GM12878 (cell line): Measurements from ENCODE around the gene AFAP1. TPM values are rescaled to one million over a fixed set of nuclear protein-coding genes. Genes with fewer than 3 reads are reported as not detected.

Experiments used
- ATAC-seq: fragments of 200-7000 bp; cut with Tn5 transposase; 3 replicates; pipeline ENCODE4 v1.9.1; 2020; ENCODE audit warnings: mild to moderate bottlenecking, moderate library complexity
- BruUV-seq: library from RNA; stranded (reverse); fragments of 400-500 nt; replicated peaks from 2 replicates; lab custom pipeline; 2021; lab: Mats Ljungman, UMichigan
- CTCF ChIA-PET: fragments of 300-600 bp; sonication (Branson Sonifier 250); formaldehyde crosslinking; extraction: SDS; loops from one replicate; lab custom pipeline; 2021; ENCODE audit warnings: inconsistent platforms; lab: Yijun Ruan, JAX
- POLR2A ChIA-PET: fragments of 350-600 bp; formaldehyde crosslinking; extraction: SDS; loops from one replicate; lab custom pipeline; 2021; ENCODE audit warnings: inconsistent platforms; lab: Charles Lee
- RAD21 ChIA-PET: fragments of 300-600 bp; sonication (Branson Sonifier 250); formaldehyde crosslinking; loops from one replicate; lab custom pipeline; 2023; ENCODE audit warnings: antibody characterized with exemption; ENCODE audit not compliant: unreplicated experiment; lab: Charles Lee
- SMC1A ChIA-PET: fragments of 300-600 bp; sonication (Branson Sonifier 250); formaldehyde crosslinking; loops from one replicate; lab custom pipeline; 2023; ENCODE audit not compliant: unreplicated experiment, uncharacterized antibody; lab: Charles Lee
- DNase-seq: peaks from one replicate; pipeline ENCODE4 v3.0.0-alpha.2; 2011; ENCODE audit warnings: low read depth, low spot score
- FAIRE-seq: peaks from 3 replicates; lab custom pipeline; 2011; peaks lifted over from hg19 to GRCh38; lab: Jason Lieb, UNC
- H2AFZ ChIP-seq: 2 replicates; pipeline ENCODE4 v1.6.0; 2011; ENCODE audit warnings: low read depth, low read length, control low read depth; ENCODE audit not compliant: control insufficient read depth
- H3K27ac ChIP-seq: 2 replicates; pipeline ENCODE4 v1.5.1; 2011; ENCODE audit warnings: control low read depth; ENCODE audit not compliant: control insufficient read depth, insufficient read depth
- H3K27me3 ChIP-seq, 2 experiments: replicated peaks in 1 of 2; 2 replicates each; pipeline versions ENCODE4 v1.6.0 to v1.6.1; 2011; ENCODE audit warnings: low read length in 1 of 2; ENCODE audit not compliant: control insufficient read depth in 2 of 2, insufficient read depth in 2 of 2
- H3K36me3 ChIP-seq, 2 experiments: 2 replicates each; pipeline ENCODE4 v1.5.1; 2011; ENCODE audit warnings: low read length in 1 of 2; ENCODE audit not compliant: control insufficient read depth in 2 of 2, insufficient read depth in 2 of 2
- H3K4me1 ChIP-seq: 2 replicates; pipeline ENCODE4 v1.6.1; 2011; ENCODE audit warnings: mild to moderate bottlenecking, low read length, moderate library complexity, mixed read lengths; ENCODE audit not compliant: control insufficient read depth, insufficient read depth
- H3K4me2 ChIP-seq: 2 replicates; pipeline ENCODE4 v1.6.0; 2011; ENCODE audit warnings: control low read depth; ENCODE audit not compliant: control insufficient read depth, insufficient read depth
- H3K4me3 ChIP-seq: fragments of 200-600 bp; sonication (generic); 2 replicates; pipeline ENCODE4 v1.5.1; 2016
- H3K79me2 ChIP-seq: 2 replicates; pipeline ENCODE4 v1.6.0; 2011; ENCODE audit warnings: low read length; ENCODE audit not compliant: control insufficient read depth, insufficient read depth
- H3K9ac ChIP-seq: 2 replicates; pipeline ENCODE4 v1.8.0; 2011; ENCODE audit warnings: low read length, control low read depth, mixed read lengths; ENCODE audit not compliant: control insufficient read depth, insufficient read depth
- H3K9me3 ChIP-seq: replicated peaks from 3 replicates; pipeline ENCODE4 v1.5.1; 2011; ENCODE audit warnings: mild to moderate bottlenecking, low read length; ENCODE audit not compliant: control insufficient read depth, insufficient read depth
- H4K20me1 ChIP-seq: 2 replicates; pipeline ENCODE4 v1.6.0; 2011; ENCODE audit not compliant: control insufficient read depth, insufficient read depth
- CBX5 ChIP-seq: sonication (generic); IDR thresholded peaks from 2 replicates; pipeline ENCODE4 v1.6.1; 2016; ENCODE audit warnings: low read depth, moderate library complexity, mild to moderate bottlenecking, inconsistent platforms
- CEBPB ChIP-seq, 2 experiments: fragments of 150-350 bp in 1 of 2; IDR thresholded peaks; 2 replicates each; pipeline ENCODE4 v1.6.1; 2012 to 2014; ENCODE audit warnings: low read depth in 2 of 2, low read length in 2 of 2, borderline replicate concordance in 1 of 2, inconsistent platforms in 1 of 2
- EP300 ChIP-seq, 2 experiments: fragments of 150-350 bp in 1 of 2; IDR thresholded peaks; 2 replicates each; pipeline ENCODE4 v1.6.1; 2011 to 2012; ENCODE audit warnings: low read depth in 2 of 2, low read length in 2 of 2, borderline replicate concordance in 1 of 2, improper control_type of control experiment in 1 of 2, inconsistent platforms in 1 of 2; ENCODE audit not compliant: control insufficient read depth in 1 of 2
- MYB ChIP-seq: fragments of 150-350 bp; IDR thresholded peaks from 2 replicates; pipeline ENCODE4 v1.6.1; 2014; ENCODE audit warnings: mild to moderate bottlenecking, low read depth, low read length, borderline replicate concordance
- PML ChIP-seq: IDR thresholded peaks from 2 replicates; pipeline ENCODE4 v1.6.1; 2012; ENCODE audit warnings: low read length, inconsistent platforms
- POLR2AphosphoS5 ChIP-seq: IDR thresholded peaks from 2 replicates; pipeline ENCODE4 v1.6.1; 2011; ENCODE audit warnings: mild to moderate bottlenecking, low read length, inconsistent platforms
- RB1 ChIP-seq: fragments of 450-650 bp; formaldehyde crosslinking; IDR thresholded peaks from 2 replicates; pipeline ENCODE4 v1.6.1; 2017; ENCODE audit warnings: mild to moderate bottlenecking, borderline replicate concordance
- STAT1 ChIP-seq: fragments of 450-650 bp; conservative IDR thresholded peaks from 2 replicates; pipeline ENCODE4 v1.6.1; 2014; ENCODE audit warnings: antibody characterized with exemption, mild to moderate bottlenecking
- STAT3 ChIP-seq: IDR thresholded peaks from 2 replicates; pipeline ENCODE4 v1.6.1; 2011; ENCODE audit warnings: low read depth, low read length, improper control_type of control experiment
- ZNF384 ChIP-seq: IDR thresholded peaks from 2 replicates; pipeline ENCODE4 v1.6.1; 2012; ENCODE audit warnings: low read depth, mild to moderate bottlenecking, low read length, improper control_type of control experiment, borderline replicate concordance
- WGBS: methylation state at CpG from one replicate; pipeline ENCODE4 v1.1.6; 2016; ENCODE audit warnings: low lambda C conversion rate; ENCODE audit not compliant: insufficient replicate concordance, insufficient coverage; ENCODE audit errors: missing lambda C conversion rate; 5-methylcytosine and 5-hydroxymethylcytosine counted together
- in situ Hi-C: fragments of 300-500 bp; cut with MboI; formaldehyde crosslinking; loops from 9 replicates; pipeline ENCODE4 v1.14.3; 2018; ENCODE audit warnings: mixed read lengths
- intact Hi-C: fragments of 100-400 bp; cut with micrococcal nuclease; formaldehyde crosslinking; loops from one replicate; pipeline ENCODE4 v1.14.2; 2022; ENCODE audit not compliant: unreplicated experiment
- polyA plus RNA-seq, 11 experiments: library from polyadenylated mRNA; depleted of rRNA in 4 of 11; unstranded in 6 of 11; stranded (reverse) in 5 of 11; fragments of >200 nt; fragmentation: Nextera tagmentation in 4 of 11; fragmentation: Illumina TruSeq in 1 of 11; extraction: Ambion mirVana in 4 of 11; extraction: Trizol in 1 of 11; gene quantifications; 1 replicate in 1 of 11; 2 replicates in 10 of 11; pipeline versions ENCODE4 v1.2.1 to v1.2.3, GENCODE V29; 2011 to 2016; ENCODE audit warnings: inconsistent platforms in 2 of 11, missing spikeins in 2 of 11, low read depth in 1 of 11
- total RNA-seq, 4 experiments: library from RNA; depleted of rRNA in 3 of 4; stranded (reverse); fragments of >200 nt in 3 of 4; fragmentation: Illumina TruSeq in 1 of 4; extraction: Trizol in 1 of 4; gene quantifications; 2 replicates each; pipeline versions ENCODE4 v1.2.1 to v1.2.3, GENCODE V29; 2013 to 2021
- TF ChIP-seq, protein P1 (sequence below): IDR thresholded peaks from 2 replicates; pipeline ENCODE4 v1.6.1; 2012; ENCODE audit warnings: low read length, inconsistent platforms

Gene AFAP1
- total and polyA plus RNA-seq, 10 of the 15 experiments (the other 5 are each of a cell fraction or from before 2014, with no cell fraction given) = 0.02 to 0.23 (median 0.09) TPM; not detected in 1

DNA sequence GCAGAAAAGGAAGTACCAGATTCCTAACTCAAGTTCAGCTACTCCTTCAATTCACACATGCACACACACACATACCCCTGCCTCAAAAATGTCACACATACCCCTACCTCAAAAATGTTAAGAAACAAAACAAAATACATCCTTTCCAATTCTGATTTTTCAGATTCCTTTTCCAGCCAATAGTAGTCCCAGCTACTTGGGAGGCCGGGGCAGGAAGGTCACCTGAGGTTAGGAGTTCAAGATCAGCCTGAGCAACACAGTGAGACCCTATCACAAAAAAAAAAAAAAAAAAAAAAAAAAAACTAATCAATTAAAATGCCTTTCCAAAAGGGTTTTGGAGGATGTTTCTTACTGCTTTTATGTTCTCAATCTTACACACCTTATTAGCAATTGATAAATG is 138.0 kb downstream of the AFAP1 start:
- Histone ChIP-seq H3K27ac (no peak overlapping the region), H3K4me3 (no peak overlapping the region), H3K79me2 (no peaks in the 10 kb centered on the region), H2AFZ (no peak overlapping the region), H4K20me1 (no peaks in the 10 kb centered on the region), H3K9ac (no peak overlapping the region), H3K4me1 (no peaks in the 10 kb centered on the region), H3K9me3 (no peaks in the 10 kb centered on the region; the same call in 2 of the 3 replicates), H3K36me3 (no peaks in the 10 kb centered on the region), H3K4me2 (no peak overlapping the region), H3K27me3 (0 out of 4 replicates have a peak, but pooled peaks cover 0 to 3% of the 10 kb centered on the region in 2 experiments)
- no TSS peak for BruUV-seq
- ChIA-PET RAD21 (interaction anchor here (0.6 to 2.1 kb wide), 8 partner anchors 23 to 392 kb away, joined by 3 to 14 read pairs (median 4); no protein-coding TSS in a partner anchor), CTCF (interaction anchor here (0.6 to 7.7 kb wide), 23 partner anchors 8 to 607 kb away, joined by 3 to 104 read pairs (median 4); no protein-coding TSS in a partner anchor), POLR2A (no interaction called here), SMC1A (interaction anchor here (0.9 to 5.2 kb wide), 6 partner anchors 31 to 409 kb away, joined by 3 to 26 read pairs (median 4); no protein-coding TSS in a partner anchor)
- in situ Hi-C loops = loop anchor here (5.0 kb wide), 2 partner anchors 34 to 186 kb away; no protein-coding TSS in a partner anchor
- TF ChIP-seq MYB (no peak), RB1 (no peak)
- WGBS = 0% methylated on average over 1 of the region's 1 CpG
- intact Hi-C loops = loop anchor here (1.0 to 5.0 kb wide), 5 partner anchors 30 to 609 kb away; partner anchors contain the start of gene SORCS2
- ATAC-seq (no peak), DNase-seq (no peak), FAIRE-seq (no peak)

DNA sequence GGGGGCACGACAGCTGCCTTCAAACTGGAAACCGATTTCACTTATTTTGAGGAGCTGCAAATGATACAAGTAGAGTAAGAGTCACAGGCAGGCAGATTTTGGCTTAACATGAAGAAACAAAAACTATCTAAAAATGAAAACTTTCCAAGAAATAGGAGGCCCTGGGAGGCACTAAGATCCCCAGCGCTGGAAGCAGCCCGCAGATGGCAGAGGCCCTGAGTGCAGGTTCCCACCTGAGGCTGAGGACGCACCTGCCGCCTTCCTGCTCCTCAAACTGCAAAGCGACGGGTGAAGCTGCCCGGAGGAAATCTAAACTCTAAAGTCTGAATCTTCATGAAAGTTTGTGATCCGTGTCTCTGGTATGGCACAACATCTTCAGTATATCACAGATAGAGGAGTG is 138.7 kb downstream of the AFAP1 start:
- ChIA-PET CTCF (interaction anchor here (0.5 to 7.7 kb wide), 6 partner anchors 9 to 186 kb away, joined by 3 to 104 read pairs (median 4); no protein-coding TSS in a partner anchor), RAD21 (interaction anchor here (2.1 kb wide), 1 partner anchor 39 kb away, joined by 14 read pairs; no protein-coding TSS in a partner anchor)

More for the DNA sequence above, 138.7 kb downstream of the AFAP1 start:
- BruUV-seq = no TSS peak
- Histone ChIP-seq H3K27me3 (0 out of 4 replicates have a peak, but pooled peaks cover 0 to 3% of the 10 kb centered on the region in 2 experiments), H3K4me2 (no peak overlapping the region), H3K4me3 (no peak overlapping the region)
- 60% methylated on average over 10 of the region's 10 CpGs for WGBS
- TF ChIP-seq CEBPB (IDR thresholded peaks at IDR 0.05; ENCODE audit: borderline replicate concordance in 1 of 2, low read depth in 2 of 2, low read length in 2 of 2) (no peak), STAT3 (no peak), EP300 (IDR thresholded peaks at IDR 0.05; ENCODE audit: borderline replicate concordance in 1 of 2, control insufficient read depth in 1 of 2, low read depth in 2 of 2, low read length in 2 of 2) (no peak), ZNF384 (no peak), STAT1 (no peak), PML (no peak), POLR2AphosphoS5 (no peak), CBX5 (no peak)
- TF ChIP-seq, protein P1, sequence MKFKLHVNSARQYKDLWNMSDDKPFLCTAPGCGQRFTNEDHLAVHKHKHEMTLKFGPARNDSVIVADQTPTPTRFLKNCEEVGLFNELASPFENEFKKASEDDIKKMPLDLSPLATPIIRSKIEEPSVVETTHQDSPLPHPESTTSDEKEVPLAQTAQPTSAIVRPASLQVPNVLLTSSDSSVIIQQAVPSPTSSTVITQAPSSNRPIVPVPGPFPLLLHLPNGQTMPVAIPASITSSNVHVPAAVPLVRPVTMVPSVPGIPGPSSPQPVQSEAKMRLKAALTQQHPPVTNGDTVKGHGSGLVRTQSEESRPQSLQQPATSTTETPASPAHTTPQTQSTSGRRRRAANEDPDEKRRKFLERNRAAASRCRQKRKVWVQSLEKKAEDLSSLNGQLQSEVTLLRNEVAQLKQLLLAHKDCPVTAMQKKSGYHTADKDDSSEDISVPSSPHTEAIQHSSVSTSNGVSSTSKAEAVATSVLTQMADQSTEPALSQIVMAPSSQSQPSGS = no peak
- TF ChIP-seq, all 136 proteins: peak for 0
- ATAC-seq = no peak
- Histone ChIP-seq H3K36me3 (no peaks in the 10 kb centered on the region), H3K9me3 (no peaks in the 10 kb centered on the region; the same call in 2 of the 3 replicates), H3K9ac (no peak overlapping the region), H3K4me1 (no peaks in the 10 kb centered on the region), H4K20me1 (no peaks in the 10 kb centered on the region), H3K27ac (no peak overlapping the region), H3K79me2 (no peaks in the 10 kb centered on the region), H2AFZ (no peak overlapping the region)
- POLR2A ChIA-PET = no interaction called here
- SMC1A ChIA-PET = no interaction called here
- no peak for DNase-seq
- FAIRE-seq = no peak
- in situ Hi-C loops = loop anchor here (5.0 kb wide), 2 partner anchors 34 to 186 kb away; no protein-coding TSS in a partner anchor
- intact Hi-C loops = loop anchor here (5.0 kb wide), 2 partner anchors 376 to 609 kb away; partner anchors contain the start of gene SORCS2
